Stimulated activated CD4-positive, alpha-beta T cell treated with anti-CD3 and anti-CD28 coated beads, Interleukin-1b, Interleukin-23, amount 100 ng/mL, for 48 hours (primary cell): ENCODE results near the gene MAP3K14.

ENCODE experiments used
- DNase-seq: peaks from one replicate; pipeline ENCODE4 v3.0.0-alpha.2; 2020

The MAP3K14 gene

DNA sequence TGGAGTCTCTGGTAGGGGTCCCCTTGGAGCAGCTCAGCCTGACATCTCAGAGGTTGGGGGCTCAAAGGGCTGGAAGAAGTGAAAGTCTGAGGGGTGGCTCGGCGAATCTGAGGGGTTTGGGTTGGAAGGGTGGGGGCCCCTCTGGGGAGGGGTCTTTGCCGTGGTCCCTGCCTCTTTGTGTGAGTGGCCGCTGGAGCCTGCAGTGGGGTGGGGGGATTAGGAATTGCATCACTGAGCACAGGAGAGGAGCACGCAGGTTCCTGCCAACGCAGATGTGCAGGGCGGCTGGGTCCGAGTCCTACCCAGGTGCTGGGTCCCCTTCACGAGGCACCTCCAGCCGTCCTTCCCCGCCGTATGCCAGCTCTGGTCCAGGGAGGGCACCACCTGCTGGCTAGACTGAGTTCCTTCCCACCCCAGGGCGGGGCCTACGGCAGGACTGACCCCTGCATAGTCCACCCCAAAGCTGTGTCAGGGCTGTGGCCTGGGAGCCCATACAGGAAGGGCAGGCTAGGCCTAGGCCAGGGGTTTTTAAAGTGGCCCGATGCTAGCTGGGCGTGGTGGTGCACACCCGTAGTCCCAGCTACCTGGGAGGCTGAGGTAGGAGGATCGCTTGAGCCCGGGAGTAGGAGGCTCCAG is 85.2 kb downstream of the MAP3K14 start:
- no peak for DNase-seq

DNA sequence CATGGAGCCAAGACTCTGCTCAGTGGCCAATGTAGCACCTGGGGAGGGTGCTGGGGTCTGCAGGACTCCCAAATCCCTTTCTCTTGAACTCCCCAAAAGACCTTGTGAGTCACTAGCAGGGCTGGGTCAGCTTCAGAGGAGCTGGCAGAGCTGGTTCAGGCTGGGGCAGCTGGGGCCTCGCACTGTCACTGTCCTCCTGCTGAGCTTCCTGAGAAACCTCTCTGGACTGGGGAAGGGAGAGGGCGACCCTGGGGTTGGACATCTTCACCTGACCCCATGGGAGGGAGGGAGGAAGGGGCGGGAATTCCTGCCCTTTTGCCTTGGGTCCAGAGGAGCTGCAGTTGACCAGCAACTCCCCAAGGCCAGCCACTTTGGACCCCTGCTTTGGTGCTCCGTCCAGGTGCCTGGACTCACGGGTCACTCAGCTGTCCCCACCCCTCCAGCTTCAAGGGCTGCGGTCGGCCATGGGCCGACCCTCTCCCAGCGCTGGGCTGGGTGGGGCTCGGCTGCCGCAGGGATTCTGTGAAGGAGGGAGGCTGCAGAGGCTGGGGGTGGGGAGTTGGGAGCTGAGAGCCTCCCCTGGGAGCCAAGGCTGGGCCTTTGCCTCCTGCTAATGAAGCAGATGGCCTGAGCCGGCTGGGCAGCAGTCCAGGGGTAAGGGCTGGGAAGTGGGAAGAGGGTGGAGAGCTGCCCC is 85.9 kb downstream of the MAP3K14 start:
- no peak for DNase-seq

DNA sequence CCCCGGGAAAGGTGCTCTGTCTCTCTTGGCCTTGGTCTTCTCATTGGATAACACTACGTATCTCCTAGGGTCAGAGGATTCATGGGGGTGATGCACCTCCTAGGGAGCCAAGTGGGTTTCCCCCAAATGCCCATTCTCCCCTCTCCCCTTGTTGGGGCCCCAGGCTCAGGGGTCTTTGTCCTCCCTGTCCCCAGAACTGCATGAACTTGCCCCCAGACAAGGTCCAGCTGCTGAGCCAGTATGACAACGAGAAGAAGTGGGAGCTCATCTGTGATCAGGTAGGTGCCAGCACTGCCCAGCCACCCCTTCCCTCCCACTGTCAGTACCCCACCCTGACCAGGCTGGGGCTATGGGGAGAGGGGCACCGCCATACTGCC is 86.4 kb downstream of the MAP3K14 start:
- no peak for DNase-seq

DNA sequence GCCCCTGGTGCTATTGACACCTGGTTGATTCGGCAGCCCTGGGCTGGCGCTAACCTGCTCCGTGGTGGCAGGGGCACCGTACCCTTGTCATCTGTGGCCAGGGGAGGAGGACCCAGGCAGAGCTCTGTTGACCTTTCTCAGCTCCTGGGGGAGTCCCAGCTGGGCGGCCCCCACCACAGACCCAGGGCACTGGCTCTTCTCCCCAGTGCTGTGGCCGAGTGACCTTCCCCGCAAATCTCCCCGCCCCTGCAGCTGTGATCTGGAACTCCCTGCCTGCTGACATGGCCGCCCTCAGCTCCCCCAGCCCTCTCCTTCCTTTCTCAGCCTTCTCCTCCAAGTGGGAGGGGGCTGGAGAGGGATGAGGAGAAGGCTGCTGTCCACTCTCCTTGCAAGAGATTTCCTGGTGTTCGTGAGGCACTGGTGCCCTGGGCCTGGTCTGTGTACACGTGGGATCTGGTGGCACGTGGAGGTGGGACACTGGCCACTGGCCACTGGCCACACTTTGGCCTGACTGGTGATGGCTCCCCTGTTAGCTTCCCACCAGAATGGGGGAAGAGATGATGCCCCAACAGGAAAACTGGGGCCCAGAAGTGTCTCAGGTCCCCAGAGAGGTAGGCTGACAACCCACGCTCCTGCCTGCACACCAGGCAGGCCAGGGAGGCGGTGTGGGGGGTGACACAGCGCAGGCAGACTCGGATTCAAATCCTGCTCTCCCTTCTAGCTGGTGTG is 87.0 kb downstream of the MAP3K14 start:
- no peak for DNase-seq

DNA sequence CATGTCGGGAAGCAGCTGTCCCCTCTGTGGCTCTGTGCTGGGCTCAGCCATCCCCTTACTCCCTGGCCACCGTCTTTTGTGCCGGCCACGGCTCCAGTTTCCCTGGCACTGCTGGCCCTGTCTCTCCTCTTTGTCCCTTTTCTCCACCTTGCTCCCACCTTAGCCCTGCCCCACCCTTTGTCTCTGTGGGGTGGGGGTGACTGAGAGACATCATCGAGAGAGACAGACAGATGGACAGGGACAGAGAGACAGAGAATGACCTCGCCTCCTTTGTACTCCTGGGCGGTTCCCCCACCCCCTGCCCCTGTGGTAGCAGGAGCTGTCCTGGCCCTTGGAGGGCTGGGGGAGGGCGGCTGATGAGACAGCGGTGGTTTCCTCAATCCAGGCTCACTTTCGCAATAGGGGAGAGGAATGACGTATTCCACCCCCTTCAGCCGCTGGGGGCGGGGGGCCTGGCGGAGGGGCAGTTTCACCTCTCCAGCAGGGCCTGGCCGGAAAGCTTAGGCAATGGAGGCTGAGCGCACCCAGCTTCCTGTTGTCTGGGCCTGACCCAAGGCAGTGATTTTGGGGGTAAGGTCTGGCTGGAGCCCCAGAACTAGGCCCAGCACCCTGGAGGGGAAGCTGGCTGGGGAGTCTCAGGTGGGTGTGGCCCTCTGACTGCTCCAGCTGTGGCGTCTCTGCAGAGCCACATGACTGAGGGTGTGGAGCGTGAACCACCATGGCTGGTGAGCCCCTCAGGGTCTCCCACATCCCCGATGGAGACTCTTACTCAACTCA is 87.9 kb downstream of the MAP3K14 start:
- DNase-seq: peak; percentile 90

DNA sequence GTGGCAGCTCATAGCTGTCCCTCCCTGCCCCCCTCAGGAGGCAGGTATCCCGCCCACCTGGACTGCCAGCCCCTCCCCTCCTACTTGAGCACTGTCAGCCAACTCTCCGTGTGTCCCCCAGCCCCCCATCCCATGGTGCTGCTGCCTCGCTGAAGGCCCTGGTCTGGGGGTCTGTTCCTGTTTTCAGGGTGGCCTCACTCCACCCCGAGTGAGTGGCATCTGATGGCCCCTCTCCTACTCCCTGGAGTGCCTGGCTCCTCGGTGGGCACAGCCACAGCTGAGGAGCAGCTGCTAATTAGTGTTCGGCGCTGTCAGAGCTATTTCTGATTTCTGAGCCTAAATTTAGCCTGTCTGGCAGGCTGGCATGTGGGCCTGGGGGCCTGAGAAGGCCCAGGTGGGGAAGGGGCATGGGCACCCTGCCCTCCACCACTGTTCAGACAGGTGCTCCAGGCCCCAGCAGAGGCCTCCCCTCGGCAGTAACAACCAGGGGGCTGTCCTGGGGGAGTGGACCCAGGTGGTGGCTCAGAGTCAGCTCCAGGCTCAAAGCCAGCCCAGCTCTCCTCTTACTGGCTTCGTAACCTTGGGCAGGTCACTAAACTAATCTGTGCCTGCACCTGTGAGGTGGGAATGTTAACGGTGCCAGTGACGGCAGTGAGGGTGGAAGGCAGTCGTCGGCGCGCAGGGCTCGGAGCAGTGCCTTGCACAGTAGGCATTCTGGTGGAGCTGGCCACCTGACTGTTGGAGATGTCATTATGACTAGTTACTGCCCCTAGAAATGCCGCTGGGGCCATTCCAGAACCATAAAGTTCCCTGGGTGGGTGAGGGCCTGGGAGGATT is 88.7 kb downstream of the MAP3K14 start:
- DNase-seq: peak; percentile 38

DNA sequence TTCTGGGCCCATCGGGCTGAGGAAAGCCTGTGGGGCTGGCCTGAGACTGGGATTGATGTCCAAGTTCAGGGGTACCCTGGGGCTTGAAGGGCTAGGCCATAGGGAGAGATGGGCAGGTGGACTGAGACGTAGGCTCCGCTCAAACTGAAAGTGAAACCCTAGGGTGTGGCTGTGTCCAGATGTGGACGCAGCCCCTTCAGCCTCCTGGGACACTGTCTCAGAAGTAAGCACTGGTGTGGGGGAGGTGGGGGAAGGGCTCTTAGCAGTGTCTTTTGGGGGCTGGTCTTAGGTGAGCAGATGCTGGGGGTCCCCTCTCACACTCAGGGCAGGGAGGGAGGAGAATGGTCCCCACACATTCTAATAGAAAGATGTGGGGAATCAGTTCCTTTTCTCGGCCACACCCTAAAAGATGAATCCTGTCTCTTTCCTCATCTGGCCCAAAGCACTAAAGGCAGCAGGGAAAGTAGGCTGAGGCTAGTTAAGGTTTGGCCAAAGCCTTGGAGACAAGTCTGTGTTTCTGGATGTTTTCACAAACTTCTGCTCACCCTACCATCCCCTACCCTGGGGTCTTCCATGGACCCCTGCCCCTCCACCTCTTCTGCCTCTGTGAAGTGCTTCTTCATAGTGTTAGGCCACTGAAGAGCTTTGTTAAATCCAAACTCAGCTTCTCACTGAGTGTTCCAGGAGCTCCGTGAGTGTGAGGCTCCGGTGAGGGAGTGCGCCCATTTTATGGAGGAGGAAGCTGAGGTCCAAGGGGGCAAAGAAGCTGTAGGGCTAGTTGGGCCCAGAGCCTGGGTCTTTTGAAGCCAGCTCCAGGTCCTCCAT is 89.5 kb downstream of the MAP3K14 start:
- no peak for DNase-seq

DNA sequence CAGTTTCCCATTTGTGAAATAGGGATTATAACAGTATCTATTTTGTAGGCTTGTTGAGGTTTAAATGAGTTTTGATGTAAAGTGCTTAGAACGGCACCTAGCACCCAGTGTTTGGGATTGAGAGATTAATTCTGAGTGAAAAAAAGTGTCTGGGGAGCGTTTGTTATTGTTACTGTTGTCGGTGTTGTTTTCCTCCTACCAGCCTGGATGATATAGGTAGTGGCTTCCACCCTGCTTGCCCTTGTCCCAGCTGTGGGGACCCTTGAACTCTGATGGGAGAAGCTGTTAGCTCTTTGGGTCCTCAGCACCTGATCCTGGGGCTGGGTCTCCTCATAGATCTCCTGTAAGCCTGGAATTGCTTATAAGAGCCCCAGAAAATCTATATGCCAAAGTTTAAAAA is 90.2 kb downstream of the MAP3K14 start:
- DNase-seq: no peak

DNA sequence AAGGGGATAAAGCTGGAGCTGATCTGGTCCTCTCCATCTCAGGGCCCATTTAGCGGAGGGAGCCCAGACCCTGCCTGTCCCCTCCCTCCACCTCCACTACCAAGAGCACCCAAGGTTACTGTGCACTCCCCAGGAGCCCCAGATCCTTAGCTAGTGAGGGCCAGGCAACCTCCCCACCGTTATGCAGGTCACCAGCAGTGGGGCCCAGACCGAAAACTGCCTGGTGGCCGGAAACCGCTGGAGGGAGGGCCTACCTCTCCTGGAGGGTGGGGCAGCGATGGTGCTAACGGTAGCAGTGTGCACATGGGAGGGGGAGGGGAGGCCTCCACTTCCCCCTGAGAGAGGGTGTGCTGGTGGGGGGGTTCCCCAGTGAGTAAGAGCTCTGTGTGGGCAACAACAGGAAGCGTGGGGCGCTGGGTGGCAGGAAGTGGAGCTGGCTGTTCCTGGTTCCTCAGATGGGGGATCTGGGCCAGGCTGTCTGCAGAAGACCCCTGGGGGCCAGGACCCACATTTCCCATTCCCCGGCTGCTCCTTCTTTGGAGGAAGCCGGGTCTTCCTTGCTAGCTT is 90.8 kb downstream of the MAP3K14 start:
- peak; percentile 97 for DNase-seq

DNA sequence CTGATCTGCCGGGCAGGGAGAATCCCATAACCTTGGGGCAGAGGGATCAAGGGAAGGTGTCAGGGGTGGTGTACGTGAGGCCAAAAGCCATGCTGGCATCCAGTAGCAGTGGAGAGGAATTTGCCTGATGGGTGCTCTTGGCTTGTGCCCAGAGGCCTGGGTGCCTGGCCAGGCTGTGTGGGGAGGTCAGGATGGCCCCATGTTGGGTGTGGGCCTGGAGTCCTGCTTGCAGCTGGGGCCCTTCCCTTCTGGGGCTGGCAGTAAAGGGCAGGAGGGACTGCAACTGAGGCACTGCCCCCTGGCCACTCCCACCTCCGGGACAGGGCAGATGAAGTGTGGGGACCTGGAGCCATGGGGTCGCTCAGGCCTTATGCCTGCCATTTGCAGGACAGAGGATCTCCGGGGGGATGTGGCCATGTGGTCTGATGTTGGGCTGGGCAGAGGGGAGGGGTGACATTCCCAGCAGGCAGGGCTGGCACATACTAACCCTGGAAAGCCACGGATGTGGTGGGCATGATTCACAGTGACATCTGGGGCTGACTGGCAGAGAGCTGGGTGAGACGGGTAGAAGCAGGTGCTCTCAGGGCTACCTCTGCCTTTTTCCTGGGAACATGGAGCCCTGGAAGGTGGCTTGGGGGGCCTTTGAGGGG is 91.6 kb downstream of the MAP3K14 start:
- DNase-seq: peak; percentile 54

DNA sequence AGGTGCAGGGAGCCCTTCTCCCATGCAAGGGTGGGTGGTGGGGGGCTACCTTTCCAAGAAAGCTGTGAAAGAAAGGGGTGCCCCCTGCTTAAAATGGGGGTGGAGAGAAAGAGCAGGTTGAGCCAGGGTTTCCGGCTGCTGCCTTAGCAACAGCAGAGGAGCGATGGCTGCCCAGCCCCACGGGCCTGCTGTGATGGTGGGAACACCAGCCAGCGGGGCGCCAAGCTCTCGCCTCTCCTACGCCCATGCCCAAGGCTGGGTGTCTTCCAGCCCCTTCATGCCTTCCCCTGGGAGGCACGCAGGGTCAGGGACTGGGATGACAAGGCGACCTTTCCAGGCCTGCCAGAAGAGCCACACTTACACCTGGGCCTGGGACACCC is 92.2 kb downstream of the MAP3K14 start:
- peak; percentile 41 for DNase-seq

DNA sequence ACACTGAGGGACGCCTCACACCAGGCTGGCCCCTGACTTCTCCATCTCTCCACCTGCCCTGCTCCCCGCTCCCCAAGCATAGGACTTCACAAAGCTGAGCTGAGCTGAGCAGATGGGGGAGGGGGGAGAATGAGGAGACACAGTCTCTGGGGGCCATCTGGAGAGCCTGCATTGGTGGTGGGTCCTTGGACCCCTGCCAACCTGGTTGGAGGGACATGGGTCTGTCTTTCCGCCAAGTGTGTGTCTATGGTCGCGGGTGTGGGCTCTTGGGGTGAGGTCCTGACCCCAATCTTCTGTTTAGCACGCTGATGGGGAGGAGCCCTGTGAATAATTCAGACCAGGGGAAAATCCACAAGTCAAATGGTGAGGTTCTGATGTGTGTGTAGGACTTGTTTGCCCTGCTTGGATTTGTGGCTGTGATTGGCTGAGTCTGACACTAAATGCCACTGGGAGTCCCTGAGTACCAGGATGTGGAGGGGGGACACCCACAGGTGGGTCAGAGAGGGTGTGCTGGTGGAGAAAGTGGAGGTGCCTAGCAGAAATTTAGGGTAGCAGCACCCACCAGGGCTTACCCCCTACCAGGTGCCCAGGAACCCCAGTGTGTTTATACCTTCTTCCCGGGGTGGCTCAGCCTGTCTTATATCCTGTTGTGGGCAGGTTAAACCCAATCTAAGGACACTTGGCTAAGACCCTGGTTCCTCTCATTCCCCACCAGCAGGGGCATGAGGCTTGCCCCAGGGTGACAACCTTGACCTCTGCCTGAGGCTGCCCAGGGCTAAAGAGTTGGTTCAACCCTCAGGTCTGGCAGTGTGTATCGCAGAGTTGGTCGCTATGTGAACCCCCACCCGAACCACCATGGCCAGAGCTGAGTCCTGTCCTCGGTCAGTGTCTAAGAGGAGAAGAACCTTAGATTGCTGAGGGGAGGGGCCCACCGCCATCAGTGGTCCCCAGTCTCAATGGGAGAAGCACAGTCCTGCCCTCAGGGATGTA is 93.0 kb downstream of the MAP3K14 start:
- DNase-seq: peak; percentile 74

DNA sequence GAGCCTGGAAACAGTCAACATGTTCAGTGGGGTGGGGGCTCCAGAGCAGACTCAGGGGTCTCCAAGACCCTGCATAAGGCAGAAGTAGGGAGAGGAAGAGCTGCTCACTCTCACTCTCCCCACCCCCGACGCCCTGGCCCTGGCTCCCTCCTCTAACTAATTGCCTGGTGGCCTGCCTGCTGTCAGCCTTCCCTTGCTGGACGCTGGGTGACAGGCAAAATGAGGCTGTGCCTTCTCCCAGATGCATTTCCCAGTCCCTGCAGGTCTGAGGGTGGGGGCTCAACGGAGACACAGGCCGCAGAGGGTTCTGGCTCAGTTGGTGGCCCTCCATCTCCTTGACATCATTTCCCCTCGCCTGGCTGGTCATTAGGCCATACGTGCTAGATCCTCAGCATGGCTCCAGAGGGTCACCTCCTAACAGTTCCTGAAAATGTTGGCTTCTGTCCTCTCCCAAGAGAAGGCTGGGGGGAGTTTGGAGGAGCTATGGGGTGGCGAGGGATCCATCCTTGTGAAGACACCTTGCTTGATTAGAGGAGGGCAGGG is 93.8 kb downstream of the MAP3K14 start:
- no peak for DNase-seq

DNA sequence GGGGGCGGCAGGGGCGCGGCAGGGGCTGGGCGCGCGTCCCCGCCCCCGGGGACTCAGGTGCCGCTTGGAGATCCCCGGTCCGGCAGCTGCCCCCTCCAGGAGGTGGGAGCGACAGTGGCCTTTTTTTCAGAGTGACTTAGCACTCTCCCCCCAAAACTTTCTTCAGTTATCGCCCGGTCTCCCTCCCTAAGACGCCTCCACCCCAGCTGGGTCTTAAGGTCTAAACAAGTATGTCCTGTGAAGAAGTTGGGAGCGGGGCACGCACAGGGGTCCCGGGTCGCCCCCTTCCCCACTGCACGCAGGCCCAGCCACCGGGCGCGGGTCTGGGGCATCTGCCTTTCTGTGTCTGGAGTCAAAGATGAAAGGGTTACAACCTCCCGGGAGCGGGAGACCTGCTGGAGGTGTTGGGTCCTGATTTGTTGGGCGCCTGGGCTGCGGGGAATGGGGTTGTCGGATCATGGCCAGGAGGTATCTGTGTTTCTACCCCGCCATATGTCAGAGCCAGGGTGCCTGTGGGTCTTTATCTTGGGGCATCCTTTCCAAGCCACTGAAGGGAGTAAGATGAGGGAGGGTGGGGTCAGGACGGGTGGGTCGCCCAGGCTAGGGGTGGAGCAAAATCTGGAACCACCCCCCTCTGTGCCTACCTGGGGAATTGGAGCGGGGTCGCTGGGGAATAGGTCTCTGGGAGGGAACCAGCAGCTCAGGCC is 94.4 kb downstream of the MAP3K14 start:
- DNase-seq: peak; percentile 52

DNA sequence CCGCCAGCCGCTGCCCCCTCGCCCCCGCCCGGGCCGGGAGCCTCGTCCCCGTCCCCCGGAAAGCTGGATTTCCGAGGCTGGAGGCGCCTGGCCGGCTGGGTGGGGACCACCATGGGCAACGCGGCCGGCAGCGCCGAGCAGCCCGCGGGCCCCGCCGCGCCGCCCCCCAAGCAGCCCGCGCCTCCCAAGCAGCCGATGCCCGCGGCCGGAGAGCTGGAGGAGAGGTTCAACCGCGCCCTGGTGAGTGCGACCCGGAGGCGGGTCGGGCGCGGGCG is 94.9 kb downstream of the MAP3K14 start:
- DNase-seq: no peak

DNA sequence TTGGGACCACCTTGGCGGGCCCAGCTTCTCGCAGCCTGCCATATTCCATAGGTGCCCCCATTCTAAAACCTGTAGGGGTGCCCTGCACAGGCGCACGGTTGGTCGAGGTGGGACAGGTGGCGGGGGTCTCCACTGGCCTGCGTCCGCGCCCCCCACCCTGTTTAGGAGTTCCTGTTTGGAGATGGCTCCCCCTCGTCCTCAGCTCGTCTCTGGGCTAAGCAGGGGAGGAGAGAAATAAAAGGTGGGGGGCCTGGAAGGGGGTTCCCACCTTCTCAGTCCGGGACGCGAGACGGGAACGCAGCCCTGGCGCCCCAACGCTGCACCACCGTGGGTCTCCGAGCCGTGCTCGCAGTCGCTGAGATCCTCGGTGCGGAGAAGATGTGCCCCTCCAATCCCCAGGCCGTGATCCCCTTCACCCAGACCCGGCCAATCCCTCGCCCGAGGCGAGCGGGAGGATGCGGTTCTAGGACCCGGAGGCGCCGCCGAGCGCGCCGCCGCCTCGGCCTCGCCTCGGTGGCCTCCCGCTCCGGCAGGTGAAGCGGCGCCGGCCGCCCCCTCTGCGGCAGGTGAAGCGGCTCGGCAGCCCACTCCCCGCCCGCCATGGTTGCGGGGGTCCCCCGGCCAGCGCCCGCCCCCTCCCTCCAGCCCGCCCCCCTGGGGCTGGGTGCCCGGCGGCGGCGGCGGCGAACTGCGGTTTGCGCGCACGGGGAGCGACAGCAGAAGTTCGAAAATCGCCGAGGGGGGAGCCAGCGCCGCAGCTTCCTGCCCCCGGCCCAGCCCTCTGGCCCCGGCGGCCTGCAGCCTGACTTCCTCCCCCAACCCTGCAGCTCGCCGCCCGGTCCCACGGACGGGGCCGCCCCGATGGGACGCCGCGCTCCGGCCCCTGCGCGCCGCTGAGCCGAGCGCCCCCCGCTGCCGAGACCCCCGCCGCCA is 95.5 kb downstream of the MAP3K14 start, which contains the start of gene FMNL1:
TSS of gene FMNL1 (plus strand) at position 805 of the 933 bp plus-strand sequence. CDS start 240 bp downstream, outside the sequence.
- peak; percentile 53 for DNase-seq

DNA sequence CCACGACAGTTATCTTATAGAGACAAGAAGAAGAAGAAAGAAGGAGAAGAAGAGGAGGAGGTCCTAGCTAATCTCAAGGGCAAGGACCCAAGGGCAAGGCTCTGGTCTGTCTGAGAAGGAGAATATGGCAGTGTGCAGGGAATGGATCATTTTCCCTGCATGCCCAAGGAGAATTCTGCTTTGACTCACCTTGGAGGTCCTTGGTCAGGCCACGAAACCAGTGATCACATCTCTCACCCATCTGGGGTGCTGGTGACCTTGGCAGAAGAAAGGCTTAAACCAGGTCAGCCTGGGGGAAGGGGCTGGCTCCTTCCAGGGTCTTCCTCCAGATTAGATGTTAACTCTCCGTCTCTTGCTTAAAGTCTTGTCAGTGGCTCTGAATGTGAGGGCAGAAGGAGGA is 96.7 kb downstream of the MAP3K14 start:
- DNase-seq: no peak
